Activated CD8-positive, alpha-beta memory T cell treated with anti-CD3 and anti-CD28 coated beads for 4 hours (primary cell): ENCODE results near the gene ABCA10.
A peak's percentile ranks its signal among the peaks of the same experiment; 100 is the strongest.
"Not testable (repeated sequence)": the region's sequence is repeated elsewhere in the genome, so short reads cannot be mapped to it uniquely, and the experiment has no call there.

ENCODE experiments used
- DNase-seq, 2 donors: peaks; one replicate each; pipeline ENCODE4 v3.0.0-alpha.2; 2020; ENCODE audit warnings: low read depth in 2 of 2

The ABCA10 gene, protein sequence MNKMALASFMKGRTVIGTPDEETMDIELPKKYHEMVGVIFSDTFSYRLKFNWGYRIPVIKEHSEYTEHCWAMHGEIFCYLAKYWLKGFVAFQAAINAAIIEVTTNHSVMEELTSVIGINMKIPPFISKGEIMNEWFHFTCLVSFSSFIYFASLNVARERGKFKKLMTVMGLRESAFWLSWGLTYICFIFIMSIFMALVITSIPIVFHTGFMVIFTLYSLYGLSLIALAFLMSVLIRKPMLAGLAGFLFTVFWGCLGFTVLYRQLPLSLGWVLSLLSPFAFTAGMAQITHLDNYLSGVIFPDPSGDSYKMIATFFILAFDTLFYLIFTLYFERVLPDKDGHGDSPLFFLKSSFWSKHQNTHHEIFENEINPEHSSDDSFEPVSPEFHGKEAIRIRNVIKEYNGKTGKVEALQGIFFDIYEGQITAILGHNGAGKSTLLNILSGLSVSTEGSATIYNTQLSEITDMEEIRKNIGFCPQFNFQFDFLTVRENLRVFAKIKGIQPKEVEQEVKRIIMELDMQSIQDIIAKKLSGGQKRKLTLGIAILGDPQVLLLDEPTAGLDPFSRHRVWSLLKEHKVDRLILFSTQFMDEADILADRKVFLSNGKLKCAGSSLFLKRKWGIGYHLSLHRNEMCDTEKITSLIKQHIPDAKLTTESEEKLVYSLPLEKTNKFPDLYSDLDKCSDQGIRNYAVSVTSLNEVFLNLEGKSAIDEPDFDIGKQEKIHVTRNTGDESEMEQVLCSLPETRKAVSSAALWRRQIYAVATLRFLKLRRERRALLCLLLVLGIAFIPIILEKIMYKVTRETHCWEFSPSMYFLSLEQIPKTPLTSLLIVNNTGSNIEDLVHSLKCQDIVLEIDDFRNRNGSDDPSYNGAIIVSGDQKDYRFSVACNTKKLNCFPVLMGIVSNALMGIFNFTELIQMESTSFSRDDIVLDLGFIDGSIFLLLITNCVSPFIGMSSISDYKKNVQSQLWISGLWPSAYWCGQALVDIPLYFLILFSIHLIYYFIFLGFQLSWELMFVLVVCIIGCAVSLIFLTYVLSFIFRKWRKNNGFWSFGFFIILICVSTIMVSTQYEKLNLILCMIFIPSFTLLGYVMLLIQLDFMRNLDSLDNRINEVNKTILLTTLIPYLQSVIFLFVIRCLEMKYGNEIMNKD (N-terminal part only)

DNA sequence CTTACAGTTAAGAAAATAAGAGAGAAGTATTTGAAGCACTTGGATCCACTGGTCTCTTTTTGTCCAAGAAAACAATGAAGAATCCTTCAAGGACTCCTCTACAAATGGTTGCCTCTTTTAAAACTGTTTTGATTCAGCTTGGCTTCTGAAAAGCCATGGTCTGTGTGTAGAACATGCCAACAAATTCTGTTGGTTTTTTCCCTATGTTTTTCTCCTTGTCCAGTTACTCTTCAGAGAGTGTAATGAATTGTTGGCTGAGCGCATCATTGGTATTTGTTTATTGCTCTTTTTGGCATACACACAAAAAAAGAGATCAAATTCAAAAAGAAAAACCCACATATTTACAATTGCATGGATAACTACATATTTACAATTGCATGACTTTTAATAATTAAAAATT, at the start of gene ABCA10:
ABCA10 (minus strand) TSS at position 249 of the 400 bp plus-strand sequence. CDS start 3,466 bp downstream, outside the sequence.
- DNase-seq: no peak

DNA sequence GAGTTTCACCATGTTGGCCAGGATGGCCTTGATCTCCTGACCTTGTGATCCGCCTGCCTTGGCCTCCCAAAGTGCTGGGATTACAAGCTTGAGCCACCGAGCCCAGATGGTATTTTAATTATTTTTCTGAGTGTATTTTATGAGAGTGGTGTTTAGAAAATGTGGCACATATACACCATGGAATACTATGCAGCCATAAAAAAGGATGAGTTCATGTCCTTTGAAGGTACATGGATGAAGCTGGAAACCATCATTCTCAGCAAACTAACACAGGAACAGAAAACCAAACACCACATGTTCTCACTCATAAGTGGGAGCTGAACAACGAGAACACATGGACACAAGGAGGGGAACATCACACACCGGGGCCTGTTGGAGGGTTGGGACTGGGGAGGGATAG, 47.7 kb upstream of the ABCA10 start:
- not testable (repeated sequence) for DNase-seq

DNA sequence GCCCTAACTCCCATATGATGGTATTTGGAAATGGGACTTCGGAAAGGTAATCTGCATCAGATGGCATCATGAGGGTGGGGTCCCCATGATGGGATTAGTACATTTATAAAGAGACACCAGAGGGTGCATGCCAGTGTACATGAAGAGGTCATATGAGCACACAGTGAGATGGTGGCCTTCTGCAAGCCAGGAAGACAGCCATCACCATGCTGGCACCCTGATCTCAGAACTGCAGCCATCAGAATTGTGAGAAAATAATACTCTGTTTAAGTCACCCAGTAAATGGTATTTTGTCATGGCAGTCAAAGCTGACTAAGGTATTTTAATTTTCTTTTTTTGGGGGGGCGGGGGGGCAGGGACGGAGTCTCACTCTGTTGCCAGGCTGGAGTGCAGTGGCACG, 47.1 kb upstream of the ABCA10 start:
- no peak for DNase-seq

DNA sequence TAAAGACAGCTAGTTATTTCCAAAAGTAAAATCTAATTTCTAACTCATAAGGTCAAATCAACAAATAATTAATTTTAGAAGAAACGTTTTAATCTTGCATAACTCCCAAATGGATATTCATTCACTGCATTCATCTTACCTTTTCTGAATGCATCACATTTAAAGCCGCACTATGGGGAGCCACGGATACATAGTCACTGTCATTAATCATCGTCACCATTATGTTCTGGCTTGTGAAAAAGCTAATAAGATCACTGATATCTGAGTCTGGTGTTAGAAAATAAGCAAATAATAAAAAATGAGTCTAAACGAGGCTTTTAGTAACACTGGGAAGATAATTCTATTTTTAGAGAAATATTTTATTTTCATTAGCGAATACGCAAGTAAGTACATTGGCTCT, 42.4 kb upstream of the ABCA10 start:
- no peak for DNase-seq

DNA sequence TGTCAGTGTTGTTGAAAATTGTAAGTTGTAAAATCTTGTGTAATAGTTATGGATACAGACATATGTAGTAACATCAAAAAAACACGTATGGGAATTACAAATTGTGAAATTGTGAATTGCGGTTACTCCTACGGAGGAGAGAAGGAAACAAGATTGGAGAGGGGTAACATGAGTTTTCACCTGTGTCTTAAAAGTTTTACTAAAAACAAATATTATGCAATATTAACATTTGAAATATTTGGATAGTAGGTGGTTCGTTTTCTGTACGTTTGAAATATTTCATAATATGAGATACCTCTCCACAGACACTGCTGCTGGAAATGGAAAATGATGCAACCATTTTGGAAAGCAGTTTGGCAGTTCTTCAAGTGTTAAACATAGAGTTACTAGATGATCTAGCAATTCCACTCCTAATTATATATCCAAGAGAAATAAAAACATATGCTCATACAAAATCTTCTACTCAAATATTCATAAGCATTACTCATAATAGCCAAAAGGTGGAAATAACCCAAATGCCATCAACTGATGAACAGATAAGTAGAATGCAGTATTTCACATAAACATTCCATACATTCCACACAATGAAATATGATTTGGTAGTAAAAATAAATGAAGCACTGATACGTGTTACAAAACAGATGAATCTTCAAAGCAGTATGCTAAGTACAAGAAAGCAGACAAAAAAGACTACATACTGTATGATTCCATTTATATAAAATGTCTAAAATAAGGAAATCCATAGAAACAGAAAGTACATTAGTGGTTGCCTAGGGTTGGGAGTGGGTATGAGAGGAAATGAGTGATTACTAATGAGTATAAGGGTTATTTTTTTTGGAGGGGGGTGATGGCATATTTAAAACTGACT, 40.7 kb upstream of the ABCA10 start:
- no peak for DNase-seq

DNA sequence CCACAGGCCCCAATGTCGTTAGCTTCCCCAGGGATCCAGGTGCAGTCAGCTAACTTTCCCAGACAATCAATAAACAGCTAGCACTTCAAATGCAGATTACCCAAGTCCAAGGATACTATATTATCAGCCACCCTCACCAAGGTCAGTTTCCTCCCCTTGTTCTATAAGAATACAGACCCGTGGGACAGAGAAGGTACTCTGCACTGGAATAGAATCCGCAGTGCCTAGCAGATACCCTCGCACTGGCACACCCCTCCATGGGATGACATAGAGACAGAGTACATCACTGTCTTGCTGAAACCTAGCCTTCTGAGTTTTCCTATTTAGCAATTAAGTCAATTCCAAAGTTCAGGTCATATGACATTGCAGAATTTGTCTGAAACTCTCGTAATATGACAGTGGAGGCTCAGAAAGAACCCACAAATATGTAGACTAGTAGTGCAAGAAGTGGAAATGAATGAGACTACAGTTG, 40.0 kb upstream of the ABCA10 start:
- no peak for DNase-seq

DNA sequence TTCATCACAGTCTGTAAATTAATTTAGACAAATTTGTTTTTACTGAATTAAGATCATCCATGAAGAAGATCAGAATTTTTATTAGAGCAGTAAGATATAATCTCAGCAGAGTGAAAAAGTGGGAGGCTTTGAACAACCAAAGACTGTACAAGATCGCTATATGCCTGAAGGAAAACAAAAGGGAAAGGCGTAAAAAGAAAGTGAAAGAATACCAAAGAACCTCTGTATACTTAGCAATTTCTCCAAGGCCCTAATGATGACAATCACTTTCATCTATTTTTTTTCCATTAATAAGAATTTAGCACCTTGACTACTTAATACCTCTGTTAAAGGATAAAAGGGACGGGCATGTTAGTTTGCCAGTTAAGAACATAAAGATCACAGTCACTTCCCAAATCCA, 38.6 kb upstream of the ABCA10 start:
- no peak for DNase-seq

DNA sequence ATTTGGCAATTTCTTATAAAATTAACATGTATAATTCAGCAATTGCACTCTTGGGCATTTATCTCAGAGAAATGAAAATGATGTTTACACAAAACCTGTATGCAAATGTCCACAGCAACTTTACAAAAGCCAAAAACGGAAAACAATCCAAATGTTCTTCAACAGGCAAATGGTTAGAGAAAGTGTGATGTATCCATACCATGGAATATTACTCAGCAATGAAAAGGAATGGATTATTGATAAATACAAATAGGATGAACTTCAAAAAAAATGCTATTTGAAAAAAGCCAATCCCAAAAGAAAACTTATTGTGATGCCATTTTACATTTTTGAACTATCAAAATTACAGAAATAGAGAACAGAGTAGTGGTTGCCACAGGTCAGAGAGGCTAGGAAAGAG, 37.2 kb upstream of the ABCA10 start:
- no peak for DNase-seq

DNA sequence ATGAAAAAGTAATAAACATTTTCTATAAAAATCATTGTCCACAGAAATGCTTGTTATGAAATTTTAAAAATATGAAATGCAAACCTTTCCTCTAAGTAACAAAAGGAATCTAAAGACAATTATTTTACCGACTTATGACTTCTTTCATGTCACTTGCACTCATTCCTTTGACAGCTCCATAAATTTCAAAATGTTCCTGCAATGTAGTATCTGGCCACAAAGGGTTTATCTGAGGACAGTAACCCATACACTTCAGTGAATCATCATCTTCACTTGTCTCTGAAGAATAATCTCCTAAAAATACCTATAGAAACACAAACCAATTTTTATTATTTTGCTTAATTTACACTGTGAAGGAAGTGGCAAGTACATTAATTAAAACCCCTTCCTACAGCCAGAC, 25.6 kb upstream of the ABCA10 start:
- DNase-seq: no peak

DNA sequence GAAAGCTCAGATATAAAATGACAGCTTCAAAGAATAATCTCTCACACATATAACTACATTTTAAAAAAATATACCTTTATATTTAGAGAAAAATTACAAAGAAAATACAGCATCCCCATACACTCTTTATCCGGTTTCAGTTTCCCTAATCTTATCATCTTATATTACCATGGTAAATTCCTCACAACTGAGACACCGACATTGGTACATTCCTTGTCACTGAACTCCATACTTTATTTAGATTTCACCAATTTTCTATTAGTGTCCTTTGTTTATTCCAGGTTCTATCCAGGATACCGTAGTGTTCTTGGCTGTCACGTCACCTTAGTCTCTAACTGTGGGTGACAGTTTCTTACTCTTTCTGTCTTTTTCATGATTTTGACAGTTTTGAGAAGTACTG, 22.0 kb upstream of the ABCA10 start:
- DNase-seq: no peak

DNA sequence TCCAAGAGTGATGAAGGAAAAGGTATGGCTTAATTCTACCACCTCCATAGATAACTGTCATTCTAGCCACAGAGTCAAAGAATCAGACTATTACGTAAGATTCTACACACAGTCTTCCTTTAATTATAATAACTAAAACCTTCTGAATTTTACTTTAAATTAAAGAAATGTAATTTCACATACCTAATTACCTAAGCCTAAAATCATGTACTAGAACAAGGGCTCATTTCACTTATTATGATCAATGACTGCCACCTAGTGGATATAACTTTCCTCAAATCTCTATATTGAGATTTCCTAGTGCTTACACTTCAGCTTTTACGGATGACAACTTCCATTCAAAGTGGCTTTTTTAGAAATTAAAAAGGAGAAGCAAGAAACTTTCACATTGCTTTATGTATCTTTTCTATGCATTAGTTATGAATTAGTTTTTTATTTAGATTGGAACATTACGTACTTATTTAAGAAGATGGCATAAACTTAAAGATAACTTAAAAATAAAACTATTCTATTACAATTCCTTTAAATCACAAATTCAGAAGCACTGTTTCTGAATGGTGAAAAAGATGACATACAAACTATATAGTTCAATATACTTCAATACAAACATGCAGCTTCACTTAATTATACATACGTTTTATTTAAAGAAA, 18.2 kb upstream of the ABCA10 start:
- no peak for DNase-seq

DNA sequence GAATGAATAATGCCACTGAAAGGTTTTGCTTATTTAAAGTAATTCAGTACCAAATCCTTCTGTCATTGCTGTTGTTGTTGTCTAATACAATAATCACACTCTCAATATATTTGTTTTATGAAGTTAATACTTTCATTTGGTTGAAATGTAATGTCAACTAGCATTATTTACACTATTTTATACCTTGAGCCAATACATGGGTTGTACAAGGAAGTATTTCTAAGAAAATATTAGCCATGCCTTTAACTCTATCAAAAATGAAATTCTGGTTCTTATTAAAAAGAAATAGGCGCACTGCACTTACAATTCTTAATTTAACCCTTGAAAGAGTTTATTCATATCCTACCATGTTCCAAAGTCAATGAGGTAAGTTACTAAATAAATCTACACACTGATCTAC, 17.6 kb upstream of the ABCA10 start:
- no peak for DNase-seq

DNA sequence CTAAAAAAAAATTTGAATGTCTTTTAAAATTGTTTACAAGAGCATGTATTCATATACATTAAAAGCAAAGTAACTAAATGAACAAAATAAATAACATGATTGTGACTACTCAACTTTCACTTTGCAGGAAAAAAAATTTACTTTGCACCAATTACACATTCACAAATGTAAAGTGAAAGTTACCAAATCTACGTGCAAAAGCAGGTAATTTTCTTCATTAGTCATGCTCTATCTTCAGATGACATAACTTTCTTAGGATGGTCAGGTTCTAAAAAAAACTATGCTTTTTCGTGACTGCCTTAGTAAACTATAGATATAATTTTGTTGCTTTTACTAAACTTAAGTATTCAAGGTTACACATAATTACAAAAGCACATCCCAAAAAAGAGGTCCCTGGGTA, 17.0 kb upstream of the ABCA10 start:
- DNase-seq: no peak

DNA sequence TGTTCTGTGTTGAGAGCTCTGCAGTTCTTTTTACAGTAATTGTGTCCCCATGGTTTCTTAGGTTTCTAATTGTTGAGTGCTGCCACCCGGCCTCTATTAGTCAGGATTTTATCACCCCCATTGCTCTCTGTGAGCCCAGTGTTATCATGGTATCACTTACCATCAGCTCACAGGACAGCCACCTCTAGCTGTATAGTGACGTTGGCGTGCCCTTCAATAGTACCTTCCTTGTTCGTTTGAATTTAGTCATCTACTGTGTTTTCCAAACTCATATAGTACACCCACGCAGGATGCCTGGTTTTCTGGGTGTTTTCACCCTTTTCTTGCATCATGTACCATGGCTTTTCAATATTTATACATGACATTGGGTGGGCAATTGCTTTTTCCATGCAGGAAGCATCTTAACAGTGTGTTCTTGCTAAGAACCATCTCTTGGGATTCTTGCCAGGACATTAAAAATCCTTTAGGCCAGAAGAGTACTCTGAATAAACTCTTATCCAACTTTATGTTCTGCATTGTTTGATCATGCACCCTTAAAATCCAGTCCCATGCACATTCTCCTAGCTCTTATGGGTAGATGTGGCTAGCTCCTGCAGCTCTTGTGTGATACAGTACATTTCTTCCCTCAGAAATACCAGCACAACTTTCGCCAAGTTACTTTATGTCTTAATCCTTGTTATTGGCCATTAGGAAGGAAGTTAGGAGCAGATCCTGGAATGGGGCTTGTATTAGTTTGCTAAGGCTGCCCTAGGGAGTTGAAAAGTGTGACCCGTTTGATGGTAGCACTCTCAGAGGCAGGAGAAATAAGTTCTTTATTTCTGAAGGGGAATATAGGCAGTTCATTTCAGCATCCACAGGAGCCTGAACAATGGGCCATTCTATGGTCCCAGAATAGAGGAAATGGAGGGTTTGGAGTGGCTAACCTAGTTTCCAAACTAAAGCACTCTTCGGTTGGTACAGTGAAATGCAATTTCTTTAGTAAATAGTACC, 11.3 kb upstream of the ABCA10 start:
- DNase-seq: no peak

DNA sequence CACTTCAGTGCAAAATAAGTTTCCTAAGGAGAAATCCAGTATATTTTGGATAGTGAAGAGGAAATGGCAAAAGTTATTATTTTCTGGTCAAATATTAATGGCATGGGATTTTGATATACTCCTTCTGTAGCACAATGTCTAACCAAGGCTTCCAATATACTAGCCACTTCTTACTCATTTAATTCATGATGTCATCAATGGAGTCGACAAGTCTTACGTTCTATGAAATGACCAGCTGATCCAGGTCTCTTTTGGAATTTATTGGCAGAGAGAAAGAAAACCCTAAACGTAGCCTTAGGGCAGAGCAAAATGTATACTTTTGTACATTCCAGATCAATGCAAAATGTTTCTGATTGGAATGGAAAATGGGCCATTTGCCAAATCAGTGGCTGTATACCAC, 8.3 kb upstream of the ABCA10 start:
- no peak for DNase-seq

DNA sequence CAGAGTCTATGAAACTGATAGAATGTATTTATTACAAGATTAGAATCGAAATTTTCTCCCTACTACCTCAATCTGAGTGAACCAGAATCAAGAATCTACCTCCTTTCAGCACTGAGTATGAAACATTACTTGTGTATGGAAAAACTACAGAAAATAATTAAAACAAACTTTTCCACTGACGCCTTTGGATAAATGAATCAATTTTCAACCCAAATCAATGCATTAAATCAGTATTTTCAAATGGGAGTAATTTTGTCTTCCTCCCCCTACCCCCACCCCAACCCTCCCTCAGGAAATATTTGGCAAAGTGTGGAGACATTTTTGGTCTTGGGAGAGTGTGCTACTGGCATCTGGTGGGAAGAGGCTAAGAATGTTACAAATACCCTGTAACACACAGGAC, 7.8 kb upstream of the ABCA10 start:
- DNase-seq: no peak

DNA sequence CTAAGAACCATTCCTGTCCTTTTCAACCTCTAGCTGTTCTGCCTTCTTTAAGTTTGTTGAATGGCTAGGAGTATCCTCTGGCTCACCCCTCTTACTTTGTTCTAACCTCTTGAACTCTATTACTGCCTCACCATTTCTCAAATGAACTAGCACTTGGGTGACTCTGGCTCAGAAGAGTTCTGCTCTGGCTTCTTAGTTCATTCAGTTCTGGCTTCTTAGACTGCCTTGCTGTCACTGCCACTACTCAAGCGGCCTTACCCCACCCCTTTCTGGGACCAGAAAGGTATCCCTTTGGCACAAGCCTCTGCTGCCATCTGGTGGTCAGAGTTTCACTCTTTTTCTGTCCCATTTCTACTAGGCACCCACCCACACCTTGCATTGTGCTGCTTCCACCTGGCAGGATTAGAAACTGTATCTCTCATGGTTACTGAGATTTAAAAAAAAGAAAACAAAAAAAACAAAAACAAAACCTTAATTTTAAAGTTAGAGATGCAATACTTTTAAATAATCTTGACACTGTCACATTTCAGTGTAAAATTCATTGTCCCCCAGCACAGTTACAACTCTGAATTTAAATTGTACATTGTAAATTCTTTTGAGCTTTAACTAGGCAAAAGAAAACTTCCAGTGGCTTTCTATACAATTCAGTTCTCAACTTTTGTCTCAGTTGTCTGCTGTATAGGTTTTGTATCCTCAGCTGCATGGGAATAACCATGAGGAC, 6.9 kb upstream of the ABCA10 start:
- DNase-seq: peak; percentile 2 to 9

DNA sequence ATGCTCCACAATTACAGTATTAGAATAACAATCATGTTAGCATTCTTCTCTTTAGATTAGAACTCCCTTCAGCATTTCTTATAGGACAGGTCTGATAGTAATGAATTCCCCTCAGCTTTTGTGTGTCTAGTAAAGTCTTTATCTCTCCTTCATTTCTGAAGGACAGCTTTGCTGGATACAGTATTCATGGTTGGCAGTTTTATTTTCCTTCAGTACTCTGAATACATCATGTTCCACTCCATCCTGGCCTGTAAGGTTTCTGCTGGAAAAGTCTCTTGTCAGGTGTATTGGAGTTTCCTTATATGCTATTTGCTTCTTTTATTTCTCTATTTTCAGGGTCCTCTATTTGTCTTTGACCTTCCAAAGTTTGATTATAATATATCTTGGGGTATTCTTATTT, 4.0 kb upstream of the ABCA10 start:
- no peak for DNase-seq

DNA sequence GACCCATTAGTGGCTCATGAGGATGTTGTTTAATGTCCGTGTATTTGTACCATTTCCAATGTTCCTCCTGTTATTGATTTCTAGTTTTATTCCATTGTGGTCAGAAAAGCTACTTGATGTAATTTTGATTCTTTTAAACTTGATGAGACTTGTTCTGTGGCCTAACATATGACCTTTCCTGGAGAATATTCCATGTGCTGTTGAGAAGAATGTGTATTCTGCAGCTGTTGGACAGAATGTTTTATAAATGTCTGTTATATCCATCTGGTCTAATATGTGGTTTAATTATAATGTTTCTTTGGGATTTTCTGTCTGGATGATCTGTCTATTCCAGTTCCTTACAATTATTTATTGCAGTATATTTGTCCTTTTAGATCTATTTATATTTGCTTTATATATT, 2.9 kb upstream of the ABCA10 start:
- no peak for DNase-seq
